Measurements from ENCODE around the gene BTBD16.

Gene BTBD16

GRCh38 chr10:122311716-122312115 is 40.6 kb downstream of the BTBD16 start:
- DNase-seq (ENCODE audit: low spot score) = no peak

GRCh38 chr10:122316224-122316884 is 45.3 kb downstream of the BTBD16 start:
- DNase-seq (ENCODE audit: low spot score) = no peak

- no peak for DNase-seq (ENCODE audit: low spot score)
These were observed 50.9 kb downstream of the BTBD16 start for GRCh38 chr10:122321960-122322359.

- no peak for DNase-seq (ENCODE audit: low spot score)
These were observed 52.1 kb downstream of the BTBD16 start for GRCh38 chr10:122323189-122323588.

GRCh38 chr10:122323941-122324675 is 53.0 kb downstream of the BTBD16 start:
- DNase-seq (ENCODE audit: low spot score) = no peak

- no peak for DNase-seq (ENCODE audit: low spot score)
These were observed 54.1 kb downstream of the BTBD16 start for GRCh38 chr10:122325235-122325634.

- no peak for DNase-seq (ENCODE audit: low spot score)
These were observed 55.3 kb downstream of the BTBD16 start for GRCh38 chr10:122326385-122326784.

GRCh38 chr10:122326806-122327205 is 55.7 kb downstream of the BTBD16 start:
- no peak for DNase-seq (ENCODE audit: low spot score)

GRCh38 chr10:122327237-122328206 is 56.4 kb downstream of the BTBD16 start:
- DNase-seq (ENCODE audit: low spot score) = no peak

GRCh38 chr10:122328676-122329075 is 57.6 kb downstream of the BTBD16 start:
- DNase-seq (ENCODE audit: low spot score) = no peak

GRCh38 chr10:122329416-122329815 is 58.3 kb downstream of the BTBD16 start:
- DNase-seq (ENCODE audit: low spot score) = no peak

GRCh38 chr10:122331100-122331499 is 60.0 kb downstream of the BTBD16 start:
- DNase-seq (ENCODE audit: low spot score) = no peak

GRCh38 chr10:122331615-122332446 is 60.7 kb downstream of the BTBD16 start:
- no peak for DNase-seq (ENCODE audit: low spot score)

- DNase-seq (ENCODE audit: low spot score) = no peak
These were observed 61.9 kb downstream of the BTBD16 start for GRCh38 chr10:122333037-122333436.

- DNase-seq (ENCODE audit: low spot score) = no peak
These were observed 65.2 kb downstream of the BTBD16 start for GRCh38 chr10:122336332-122336731.

- no peak for DNase-seq (ENCODE audit: low spot score)
These were observed 65.9 kb downstream of the BTBD16 start for GRCh38 chr10:122336961-122337360.

GRCh38 chr10:122338609-122339441 is 67.7 kb downstream of the BTBD16 start:
- DNase-seq (ENCODE audit: low spot score) = no peak

GRCh38 chr10:122341141-122341810 is 70.2 kb downstream of the BTBD16 start:
- DNase-seq (ENCODE audit: low spot score) = no peak

- peak; percentile 36 for DNase-seq (ENCODE audit: low spot score)
These were observed 71.4 kb downstream of the BTBD16 start for GRCh38 chr10:122342293-122343134.

Data from germinal center (tissue), 1 donor.